ENCODE measurements around the gene SPDYE16.

- no peak for TF ChIP-seq CTCF (IDR thresholded peaks at IDR 0.05)
- no peak for TF ChIP-seq POLR2A (IDR thresholded peaks at IDR 0.05)
- no peak for TF ChIP-seq POLR2AphosphoS5 (IDR thresholded peaks at IDR 0.05)
Observed at GRCh38 chr7:76505168-76506080, 37.7 kb downstream of the SPDYE16 start.

Data from prostate gland (tissue), 2 donors.